Stimulated activated CD4-positive, alpha-beta T cell treated with anti-CD3 and anti-CD28 coated beads, Interleukin-12 subunit alpha, Interleukin-12 subunit beta, amount 100 ng/mL, for 48 hours (primary cell): Measurements from ENCODE around the gene GPX4.

Experiments
- DNase-seq, 3 donors: peaks; one replicate each; pipeline ENCODE4 v3.0.0-alpha.2; 2020; ENCODE audit warnings: low read depth in 2 of 3, low spot score in 1 of 3

GPX4 gene

GRCh38 chr19:1103708-1104310 is at the start of gene GPX4:
Gene GPX4, plus strand, starts transcription at chr19:1103994. Its CDS starts 50 bp downstream, at chr19:1104044.
- DNase-seq: peak; percentile 96 to 98 (median 97)

DNA sequence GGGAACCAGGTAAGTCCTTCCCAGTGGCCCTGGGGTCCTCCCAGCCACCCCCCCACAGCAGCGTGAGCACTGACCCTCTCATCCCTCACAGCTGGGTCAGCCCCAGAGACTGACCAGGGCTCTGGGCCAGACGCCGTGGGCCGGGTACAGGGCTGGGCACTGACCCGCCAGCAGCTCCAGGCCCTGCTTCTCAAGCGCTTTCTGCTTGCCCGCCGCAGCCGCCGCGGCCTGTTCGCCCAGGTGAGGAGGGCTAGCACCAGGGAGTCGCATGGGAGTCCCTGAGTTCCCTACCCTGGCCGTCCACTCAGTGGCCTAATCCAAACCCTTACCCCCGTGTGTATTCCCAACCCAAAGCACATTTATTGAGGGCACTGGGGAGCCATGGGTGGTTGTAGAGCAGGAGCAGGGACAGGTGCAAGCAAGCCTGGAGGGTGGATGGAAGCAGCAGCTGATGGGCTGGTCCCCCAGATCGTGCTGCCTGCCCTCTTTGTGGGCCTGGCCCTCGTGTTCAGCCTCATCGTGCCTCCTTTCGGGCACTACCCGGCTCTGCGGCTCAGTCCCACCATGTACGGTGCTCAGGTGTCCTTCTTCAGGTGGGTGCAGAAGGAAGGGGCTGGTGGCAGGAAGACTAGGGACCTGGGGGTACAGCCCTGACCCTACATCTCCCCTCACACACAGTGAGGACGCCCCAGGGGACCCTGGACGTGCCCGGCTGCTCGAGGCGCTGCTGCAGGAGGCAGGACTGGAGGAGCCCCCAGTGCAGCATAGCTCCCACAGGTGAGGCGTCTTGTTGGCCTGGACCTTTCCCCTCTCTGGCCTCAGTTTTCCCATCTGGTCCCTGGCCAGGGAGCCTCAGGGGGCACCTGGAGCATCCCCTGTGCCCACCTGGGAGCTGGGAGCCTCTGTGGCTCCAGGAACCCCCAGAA is 49.4 kb upstream of the GPX4 start:
- DNase-seq: no peak

GRCh38 chr19:1055028-1055425 is 48.8 kb upstream of the GPX4 start:
- DNase-seq: no peak

GRCh38 chr19:1055886-1056620 is 47.7 kb upstream of the GPX4 start:
- no peak for DNase-seq

DNA sequence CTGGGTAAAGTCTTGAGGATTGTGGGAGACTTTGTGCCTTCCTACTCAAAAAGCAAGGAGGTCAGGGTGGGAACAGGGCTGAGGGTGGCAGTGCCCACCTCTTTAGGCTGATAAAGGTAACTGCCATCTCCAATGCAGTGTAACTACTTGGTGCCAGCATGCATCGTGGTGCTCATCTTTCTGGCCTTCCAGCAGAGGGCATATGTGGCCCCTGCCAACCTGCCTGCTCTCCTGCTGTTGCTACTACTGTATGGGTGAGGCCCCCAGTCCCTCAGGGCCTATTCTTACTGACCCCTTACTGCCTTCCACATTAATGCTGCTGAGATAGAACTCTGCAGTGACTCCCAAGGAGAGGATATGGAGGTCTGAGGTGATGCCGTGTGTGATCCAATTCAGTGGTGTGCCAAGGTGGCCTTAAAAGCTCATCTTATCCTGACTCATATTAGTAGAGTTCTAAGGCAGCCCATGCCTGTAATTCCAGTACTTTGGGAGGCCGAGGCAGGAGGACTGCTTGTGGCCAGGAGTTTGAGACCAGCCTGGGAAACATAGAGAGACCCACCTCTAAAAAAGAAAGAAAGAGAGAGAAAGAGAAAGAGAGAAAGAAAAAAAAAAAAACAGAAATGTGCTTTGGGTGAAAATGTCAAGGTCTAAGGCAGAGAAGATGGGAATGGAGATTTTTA is 46.5 kb upstream of the GPX4 start:
- no peak for DNase-seq

GRCh38 chr19:1058112-1058511 is 45.7 kb upstream of the GPX4 start:
- no peak for DNase-seq

- DNase-seq: no peak
These were observed 43.1 kb upstream of the GPX4 start for GRCh38 chr19:1060689-1061088.

DNA sequence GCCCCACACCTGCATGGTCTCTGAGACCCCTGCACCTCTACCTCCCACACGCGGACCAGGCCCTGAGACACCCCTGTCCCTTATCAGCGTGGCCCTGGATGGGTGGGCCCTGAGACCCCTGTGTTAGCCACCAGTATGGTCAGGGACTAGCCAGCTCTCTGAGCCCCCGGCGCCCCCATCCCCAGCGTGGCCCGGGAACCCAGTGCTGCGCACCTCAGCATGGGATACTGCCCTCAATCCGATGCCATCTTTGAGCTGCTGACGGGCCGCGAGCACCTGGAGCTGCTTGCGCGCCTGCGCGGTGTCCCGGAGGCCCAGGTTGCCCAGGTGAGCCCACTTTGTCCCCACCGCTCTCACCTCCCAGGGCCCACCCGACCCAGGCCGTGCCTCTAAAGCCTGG is 41.8 kb upstream of the GPX4 start:
- no peak for DNase-seq

DNA sequence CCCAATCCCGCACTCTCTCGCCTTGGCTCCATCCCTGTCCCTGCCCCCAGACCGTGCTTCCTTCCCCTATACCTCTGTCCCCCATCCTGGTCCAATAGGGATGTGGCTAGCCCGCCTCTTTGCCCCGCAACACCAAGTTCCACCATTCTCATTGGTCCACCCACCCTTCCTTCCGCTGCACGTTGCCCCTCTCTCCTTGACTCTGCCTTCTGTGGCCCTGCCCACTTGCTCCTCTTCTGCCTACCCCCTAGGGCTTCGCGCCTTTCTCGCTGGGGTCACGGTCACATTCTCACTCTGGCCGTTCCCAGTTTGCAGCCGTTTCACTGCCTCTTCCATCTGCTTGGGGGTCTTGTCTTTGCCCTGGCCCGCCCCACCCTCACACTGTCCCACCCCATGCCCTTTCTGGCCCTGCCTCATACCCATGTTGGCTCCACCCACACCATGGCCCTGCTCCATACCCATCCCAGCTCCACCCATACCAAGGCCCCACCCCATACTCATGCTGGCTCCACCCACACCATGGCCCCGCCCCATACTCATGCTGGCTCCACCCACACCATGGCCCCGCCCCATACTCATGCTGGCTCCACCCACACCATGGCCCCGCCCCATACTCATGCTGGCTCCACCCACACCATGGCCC is 41.3 kb upstream of the GPX4 start:
- DNase-seq: peak in 1 of 3 donors; percentile 50

DNA sequence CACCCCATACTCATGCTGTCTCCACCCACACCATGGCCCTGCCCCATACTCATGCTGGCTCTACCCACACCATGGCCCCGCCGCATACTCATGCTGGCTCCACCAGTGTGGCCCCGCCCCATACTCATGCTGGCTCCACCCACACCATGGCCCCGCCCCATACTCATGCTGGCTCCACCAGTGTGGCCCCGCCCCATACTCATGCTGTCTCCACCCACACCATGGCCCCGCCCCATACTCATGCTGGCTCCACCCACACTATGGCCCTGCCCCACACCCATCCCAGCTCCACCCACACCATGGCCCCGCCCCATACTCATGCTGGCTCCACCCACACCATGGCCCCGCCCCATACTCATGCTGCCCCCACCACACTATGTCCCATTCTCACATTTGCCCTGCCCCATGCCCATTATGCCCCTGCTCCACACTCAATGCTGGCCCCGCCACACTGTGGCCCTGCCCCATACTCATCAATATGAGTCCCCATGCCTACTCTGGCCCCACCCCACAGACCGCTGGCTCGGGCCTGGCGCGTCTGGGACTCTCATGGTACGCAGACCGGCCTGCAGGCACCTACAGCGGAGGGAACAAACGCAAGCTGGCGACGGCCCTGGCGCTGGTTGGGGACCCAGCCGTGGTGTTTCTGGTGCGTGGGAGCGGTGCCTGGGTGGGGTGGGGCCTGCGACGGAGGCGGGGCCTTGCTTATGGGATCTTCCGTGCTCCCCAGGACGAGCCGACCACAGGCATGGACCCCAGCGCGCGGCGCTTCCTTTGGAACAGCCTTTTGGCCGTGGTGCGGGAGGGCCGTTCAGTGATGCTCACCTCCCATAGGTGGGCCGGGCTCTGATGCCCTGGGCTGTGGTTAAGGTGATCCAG is 40.5 kb upstream of the GPX4 start:
- peak; percentile 56 to 82 (median 71) for DNase-seq

- DNase-seq: no peak
These were observed 39.7 kb upstream of the GPX4 start for GRCh38 chr19:1063909-1064660.

DNA sequence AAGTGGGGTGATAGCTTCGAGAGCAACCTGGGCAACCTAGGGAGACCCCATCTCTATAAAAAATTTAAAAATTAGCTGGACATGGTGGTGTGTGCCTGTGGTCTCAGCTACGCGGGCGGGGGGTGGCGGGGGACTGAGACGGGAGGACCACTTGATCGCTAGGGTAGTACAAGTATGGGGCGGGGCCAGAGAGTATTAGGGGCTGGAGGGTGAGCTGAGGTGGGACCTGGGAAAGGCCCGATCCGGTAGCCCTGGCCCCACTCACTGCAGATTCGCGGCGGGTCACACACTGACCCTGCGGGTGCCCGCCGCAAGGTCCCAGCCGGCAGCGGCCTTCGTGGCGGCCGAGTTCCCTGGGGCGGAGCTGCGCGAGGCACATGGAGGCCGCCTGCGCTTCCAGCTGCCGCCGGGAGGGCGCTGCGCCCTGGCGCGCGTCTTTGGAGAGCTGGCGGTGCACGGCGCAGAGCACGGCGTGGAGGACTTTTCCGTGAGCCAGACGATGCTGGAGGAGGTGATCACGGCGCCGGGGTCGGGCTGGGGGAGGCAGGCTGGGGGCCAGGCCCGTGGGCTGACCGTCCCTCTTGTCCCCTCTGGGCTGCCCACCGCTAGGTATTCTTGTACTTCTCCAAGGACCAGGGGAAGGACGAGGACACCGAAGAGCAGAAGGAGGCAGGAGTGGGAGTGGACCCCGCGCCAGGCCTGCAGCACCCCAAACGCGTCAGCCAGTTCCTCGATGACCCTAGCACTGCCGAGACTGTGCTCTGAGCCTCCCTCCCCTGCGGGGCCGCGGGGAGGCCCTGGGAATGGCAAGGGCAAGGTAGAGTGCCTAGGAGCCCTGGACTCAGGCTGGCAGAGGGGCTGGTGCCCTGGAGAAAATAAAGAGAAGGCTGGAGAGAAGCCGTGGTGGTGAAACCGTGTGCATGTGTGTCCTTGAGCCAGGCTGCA is 38.9 kb upstream of the GPX4 start:
- peak in 1 of 3 donors; percentile 71 for DNase-seq

DNA sequence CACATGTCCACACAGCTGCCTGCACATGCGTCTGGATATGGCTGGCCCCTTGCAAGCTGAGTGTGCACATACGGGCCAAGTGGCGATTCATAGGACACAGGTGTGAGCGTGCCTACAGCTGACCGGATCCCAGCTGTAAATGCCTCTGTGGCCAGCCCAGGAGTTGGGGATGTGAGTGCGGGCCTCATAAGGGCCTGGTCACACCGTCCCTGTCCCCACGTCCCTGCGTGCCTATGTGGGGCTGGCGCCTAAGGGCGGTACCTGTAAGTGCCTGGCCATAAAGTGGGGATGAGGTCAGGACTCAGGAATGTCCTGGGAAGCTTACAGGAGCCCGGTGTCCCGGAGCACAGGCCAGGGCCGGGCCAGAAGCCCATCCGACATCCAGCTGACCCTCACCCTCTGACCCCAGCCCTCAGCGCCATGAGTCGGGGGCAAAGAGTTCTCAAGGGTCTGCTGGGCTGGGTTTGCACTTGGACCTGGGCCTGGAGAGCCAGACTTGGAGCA is 38.1 kb upstream of the GPX4 start:
- no peak for DNase-seq

DNA sequence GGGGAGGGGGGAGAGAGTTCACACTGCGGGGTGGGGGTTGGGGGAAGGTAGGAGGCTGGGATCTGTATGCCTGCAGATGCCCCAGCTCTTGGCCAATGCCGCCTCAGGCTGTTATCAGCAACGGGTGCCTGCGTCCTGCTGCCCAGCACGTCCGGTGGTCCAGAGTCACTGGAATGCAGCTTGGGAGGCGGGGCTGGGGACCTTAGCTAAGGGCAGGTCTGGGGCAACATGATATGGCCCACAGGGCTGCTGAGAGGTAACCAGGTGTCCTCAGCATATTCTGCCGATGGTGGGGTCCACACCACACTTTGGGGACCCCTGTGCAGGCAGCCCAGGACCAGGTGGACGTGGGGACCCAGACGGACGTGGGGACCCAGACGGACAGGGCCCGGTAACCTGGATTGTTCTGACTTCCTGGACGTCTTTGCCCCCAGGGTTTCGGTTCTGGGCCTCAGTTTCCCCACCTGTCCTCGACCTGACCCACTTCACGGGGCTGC is 37.5 kb upstream of the GPX4 start:
- DNase-seq: no peak

DNA sequence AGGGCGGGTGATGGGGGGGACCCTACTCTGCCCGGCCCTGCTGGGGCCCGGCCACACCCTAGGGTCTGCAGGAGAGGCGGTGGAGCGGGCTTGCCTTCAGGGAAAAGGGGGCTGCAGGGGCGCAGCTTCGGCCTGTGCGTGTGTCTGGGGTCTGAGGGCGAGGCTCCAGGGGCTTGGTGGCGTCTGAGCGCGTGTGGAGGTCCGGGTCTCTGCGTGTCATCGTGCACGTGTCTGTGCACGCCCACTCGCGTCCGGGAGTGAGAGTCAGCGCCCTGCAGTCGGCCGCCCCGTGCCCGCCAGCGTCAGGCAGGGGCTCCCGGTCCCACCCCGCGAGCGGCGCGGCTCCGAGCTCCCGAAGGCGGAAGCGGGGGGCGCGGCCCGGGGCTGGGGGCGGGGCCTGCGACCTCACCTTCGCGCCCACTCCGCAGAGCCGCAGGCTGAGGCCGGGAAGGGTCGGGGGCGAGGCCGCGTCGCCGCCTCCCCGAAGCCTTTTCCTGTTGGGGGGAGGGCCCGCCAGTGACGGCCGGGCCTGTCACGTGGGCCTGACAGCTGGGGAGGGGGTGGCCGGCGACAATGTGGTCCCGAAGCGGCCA is 37.0 kb upstream of the GPX4 start, which contains the start of gene ARHGAP45:
Gene ARHGAP45, plus strand, starts transcription at position 420 of the 593 bp plus-strand sequence. CDS start 239 bp downstream, outside the sequence.
- peak in 2 of 3 donors; percentile 63 to 73 for DNase-seq

DNA sequence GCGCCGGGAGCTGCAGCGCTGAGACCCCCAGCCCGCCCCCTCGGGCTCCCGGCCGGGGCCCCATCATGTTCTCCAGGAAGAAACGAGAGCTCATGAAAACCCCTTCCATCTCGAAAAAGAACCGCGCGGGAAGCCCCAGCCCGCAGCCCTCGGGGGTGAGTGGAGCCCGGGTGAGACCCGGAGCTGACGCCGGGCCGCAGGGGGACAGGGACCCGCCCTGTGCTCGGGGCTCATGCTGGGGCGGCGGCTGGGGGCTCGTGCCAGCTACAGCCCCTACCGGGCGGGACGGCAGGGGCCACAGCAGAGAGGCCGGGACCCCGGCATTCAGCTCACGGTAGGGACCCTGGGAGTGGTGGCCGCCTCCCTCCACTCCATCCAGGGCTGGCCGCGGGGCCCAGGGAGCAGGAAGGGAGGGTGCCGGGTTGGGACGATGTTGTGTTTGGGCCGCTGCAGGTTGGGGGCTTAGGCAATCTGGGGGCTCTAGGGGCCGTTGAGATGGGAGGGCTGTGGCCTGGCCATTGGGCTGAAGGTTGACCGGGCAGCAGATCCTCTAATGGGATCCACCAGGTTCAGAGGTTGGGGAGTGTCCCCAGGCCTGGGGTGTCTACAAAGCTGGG is 36.3 kb upstream of the GPX4 start:
- DNase-seq: peak in 1 of 3 donors; percentile 53
